ENCODE measurements around the gene RPL10A. TPM values are rescaled to one million over a fixed set of nuclear protein-coding genes. Genes with fewer than 3 reads are reported as not detected.
A peak's percentile ranks its signal among the peaks of the same experiment; 100 is the strongest.

The RPL10A gene
- polyA plus RNA-seq, 1 of the 3 experiments (the other 2 are of a cell fraction): 3,548 TPM

- no peak overlapping the region for H3K9ac ChIP-seq
- H3K9me2 ChIP-seq: no peaks in the 10 kb centered on the region
- CTCF ChIA-PET: interaction anchor here (1.2 kb wide), 2 partner anchors 21 to 144 kb away, joined by 3 read pairs; no protein-coding TSS in a partner anchor
- H3K79me2 ChIP-seq (ENCODE audit: insufficient read depth): peaks cover 19% of the 10 kb centered on the region; the same call in 1 of the 2 replicates
- no peaks in the 10 kb centered on the region for H3K36me3 ChIP-seq (replicated peaks in 1 of 2; ENCODE audit: control insufficient read depth in 1 of 2, insufficient read depth in 2 of 2, low read length in 1 of 2)
- H3K4me1 ChIP-seq (ENCODE audit: control insufficient read depth in 1 of 2, insufficient read depth in 2 of 2, low read depth in 1 of 2, low read length in 1 of 2): peaks cover 31 to 35% of the 10 kb centered on the region in 2 experiments; a peak in 2 of 4 replicates
- POLR2A ChIA-PET: interaction anchor here (0.5 to 1.1 kb wide), 2 partner anchors 9 to 14 kb away, joined by 3 read pairs; partner anchors contain the start of gene TEAD3
- H3K9me3 ChIP-seq: no peaks in the 10 kb centered on the region
- TF ChIP-seq EP300 (IDR thresholded peaks at IDR 0.05; ENCODE audit: borderline replicate concordance in 1 of 2, low read depth in 1 of 2, low read length in 1 of 2): peak in 1 of 2 experiments; percentile 23; a peak in 1 of 4 replicates
- TF ChIP-seq REST (IDR thresholded peaks at IDR 0.05; ENCODE audit: low read depth, low read length): no peak; the same call in 1 of the 2 replicates
- peak; percentile 74 for DNase-seq
- no peak overlapping the region for H3K4me3 ChIP-seq (ENCODE audit: low read depth in 2 of 2, low read length in 1 of 2)
- H3K27ac ChIP-seq (ENCODE audit: low read depth in 2 of 2, low read length in 1 of 2): peak overlapping the region in 1 of 2 experiments; percentile 18; a peak in 1 of 4 replicates
- no peaks in the 10 kb centered on the region for H3K27me3 ChIP-seq (ENCODE audit: insufficient read depth)
- H2AFZ ChIP-seq (ENCODE audit: low read depth): no peak overlapping the region
- no peak overlapping the region for H3K4me2 ChIP-seq
- peaks cover 10% of the 10 kb centered on the region; the same call in 1 of the 2 replicates for H4K20me1 ChIP-seq (ENCODE audit: insufficient read depth)
- whole genome bisulfite sequencing (ENCODE audit: low lambda C conversion rate): 58% methylated on average over 9 of the region's 9 CpGs
- peaks cover 2% of the 10 kb centered on the region for H3F3A ChIP-seq (replicated peaks; ENCODE audit: insufficient read depth)
These were observed 19.7 kb downstream of the RPL10A start for GRCh38 chr6:35487658-35488516.

GRCh38 chr6:35488517-35488862 is 20.3 kb downstream of the RPL10A start:
- H3K4me3 ChIP-seq (ENCODE audit: low read depth in 2 of 2, low read length in 1 of 2): no peak overlapping the region
- H3K9me3 ChIP-seq: no peaks in the 10 kb centered on the region
- WGBS (ENCODE audit: low lambda C conversion rate): 86% methylated on average over 8 of the region's 9 CpGs
- H2AFZ ChIP-seq (ENCODE audit: low read depth): no peak overlapping the region
- no peak overlapping the region for H3K9ac ChIP-seq
- peaks cover 2% of the 10 kb centered on the region for H3F3A ChIP-seq (replicated peaks; ENCODE audit: insufficient read depth)
- no peaks in the 10 kb centered on the region for H3K9me2 ChIP-seq
- peaks cover 22% of the 10 kb centered on the region; the same call in 1 of the 2 replicates for H3K79me2 ChIP-seq (ENCODE audit: insufficient read depth)
- H3K36me3 ChIP-seq (replicated peaks in 1 of 2; ENCODE audit: control insufficient read depth in 1 of 2, insufficient read depth in 2 of 2, low read length in 1 of 2): no peaks in the 10 kb centered on the region
- no peaks in the 10 kb centered on the region for H3K27me3 ChIP-seq (ENCODE audit: insufficient read depth)
- peaks cover 31 to 37% of the 10 kb centered on the region in 2 experiments; a peak in 2 of 4 replicates for H3K4me1 ChIP-seq (ENCODE audit: control insufficient read depth in 1 of 2, insufficient read depth in 2 of 2, low read depth in 1 of 2, low read length in 1 of 2)
- TF ChIP-seq ELF1 (IDR thresholded peaks at IDR 0.05): no peak
- no peak for TF ChIP-seq NFIC (IDR thresholded peaks at IDR 0.05; ENCODE audit: borderline replicate concordance)
- no peak for TF ChIP-seq MAX (IDR thresholded peaks at IDR 0.05; ENCODE audit: low read depth)
- no peak for TF ChIP-seq EP300 (IDR thresholded peaks at IDR 0.05; ENCODE audit: borderline replicate concordance in 1 of 2, low read depth in 1 of 2, low read length in 1 of 2)
- no peak for TF ChIP-seq YY1 (IDR thresholded peaks at IDR 0.05; ENCODE audit: low read depth)
- TF ChIP-seq CTCF (IDR thresholded peaks at IDR 0.05): no peak
- ChIA-PET CTCF (interaction anchor here (1.2 to 1.5 kb wide), 3 partner anchors 22 to 248 kb away, joined by 3 to 8 read pairs (median 3); partner anchors contain the start of gene ARMC12), POLR2A (interaction anchor here (1.1 kb wide), 1 partner anchor 9 kb away, joined by 3 read pairs; the partner anchor contains the start of gene TEAD3)
- no peak overlapping the region for H3K4me2 ChIP-seq
- H3K27ac ChIP-seq (ENCODE audit: low read depth in 2 of 2, low read length in 1 of 2): no peak overlapping the region
- peaks cover 14% of the 10 kb centered on the region; the same call in 1 of the 2 replicates for H4K20me1 ChIP-seq (ENCODE audit: insufficient read depth)
- no peak for DNase-seq

All from SK-N-SH (cell line).